ENCODE data around the gene RDX.

DNA sequence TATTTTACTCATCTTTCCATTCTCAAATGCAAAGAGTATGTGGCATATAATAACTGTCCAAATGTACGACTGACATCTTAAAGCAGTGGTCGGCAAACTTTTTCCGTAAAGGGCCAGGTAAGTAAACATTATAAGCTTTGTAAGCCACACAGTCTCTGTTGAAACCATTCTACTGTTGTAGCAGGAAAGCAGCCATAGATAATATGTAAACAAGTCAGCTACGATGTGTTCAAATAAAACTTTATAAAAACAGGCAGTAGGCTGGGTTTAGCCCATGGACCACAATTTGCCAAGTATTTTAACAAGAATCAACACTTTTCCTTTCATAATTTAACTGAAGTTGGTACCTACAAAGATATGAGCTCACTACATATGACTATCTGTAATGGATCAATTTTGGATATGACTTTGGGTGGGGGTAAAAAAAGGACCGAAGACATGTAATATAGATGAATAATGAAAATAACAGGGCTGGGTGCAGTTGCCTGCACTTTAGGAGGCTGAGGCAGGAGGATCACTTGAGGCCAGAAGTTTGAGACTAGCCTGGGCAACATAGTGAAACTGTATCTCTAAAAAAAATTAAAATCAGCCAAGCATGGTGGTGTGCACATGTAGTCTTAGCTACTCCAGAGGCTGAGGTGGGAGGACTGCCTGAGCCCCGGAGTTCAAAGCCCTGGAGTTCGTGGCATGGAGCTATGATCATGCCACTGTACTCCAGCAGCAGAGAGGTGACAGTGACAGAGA is 5.7 kb downstream of the RDX start:
- no peak for TF ChIP-seq YY1 (IDR thresholded peaks at IDR 0.05; ENCODE audit: low read depth)
- no peak for TF ChIP-seq TEAD4 (IDR thresholded peaks at IDR 0.05)
- no peak for TF ChIP-seq EP300 (IDR thresholded peaks at IDR 0.05; ENCODE audit: borderline replicate concordance)
